ENCODE results near the gene GPR78.

DNA sequence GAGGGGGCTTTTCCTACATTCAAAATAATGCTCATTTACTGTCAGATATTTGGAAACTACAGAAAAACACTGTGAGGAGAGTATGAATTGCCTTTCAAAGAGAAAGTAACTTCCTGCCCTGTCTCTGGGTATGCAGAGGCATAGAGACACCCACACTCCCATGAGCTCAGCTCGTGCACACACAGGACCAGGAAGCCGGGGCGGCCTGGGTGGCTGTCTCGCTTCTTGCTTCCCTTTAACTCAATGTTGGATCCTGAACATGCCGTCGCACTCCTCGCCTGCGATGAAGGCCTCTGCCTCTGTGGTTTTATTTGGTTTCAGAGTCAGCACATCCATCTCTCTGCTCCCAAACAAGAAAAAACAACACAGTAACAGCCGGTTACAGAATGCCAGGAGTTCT is 40.1 kb upstream of the GPR78 start:
- TF ChIP-seq ZFX (IDR thresholded peaks at IDR 0.05), result no peak
- no peak for TF ChIP-seq CTCF (conservative IDR thresholded peaks at IDR 0.05)
